ENCODE data around the gene FAM221B.

FAM221B gene

GRCh38 chr9:35847792-35848572, 19.4 kb upstream of the FAM221B start:
- DNase-seq (ENCODE audit: low read depth) = peak; percentile 24

DNA sequence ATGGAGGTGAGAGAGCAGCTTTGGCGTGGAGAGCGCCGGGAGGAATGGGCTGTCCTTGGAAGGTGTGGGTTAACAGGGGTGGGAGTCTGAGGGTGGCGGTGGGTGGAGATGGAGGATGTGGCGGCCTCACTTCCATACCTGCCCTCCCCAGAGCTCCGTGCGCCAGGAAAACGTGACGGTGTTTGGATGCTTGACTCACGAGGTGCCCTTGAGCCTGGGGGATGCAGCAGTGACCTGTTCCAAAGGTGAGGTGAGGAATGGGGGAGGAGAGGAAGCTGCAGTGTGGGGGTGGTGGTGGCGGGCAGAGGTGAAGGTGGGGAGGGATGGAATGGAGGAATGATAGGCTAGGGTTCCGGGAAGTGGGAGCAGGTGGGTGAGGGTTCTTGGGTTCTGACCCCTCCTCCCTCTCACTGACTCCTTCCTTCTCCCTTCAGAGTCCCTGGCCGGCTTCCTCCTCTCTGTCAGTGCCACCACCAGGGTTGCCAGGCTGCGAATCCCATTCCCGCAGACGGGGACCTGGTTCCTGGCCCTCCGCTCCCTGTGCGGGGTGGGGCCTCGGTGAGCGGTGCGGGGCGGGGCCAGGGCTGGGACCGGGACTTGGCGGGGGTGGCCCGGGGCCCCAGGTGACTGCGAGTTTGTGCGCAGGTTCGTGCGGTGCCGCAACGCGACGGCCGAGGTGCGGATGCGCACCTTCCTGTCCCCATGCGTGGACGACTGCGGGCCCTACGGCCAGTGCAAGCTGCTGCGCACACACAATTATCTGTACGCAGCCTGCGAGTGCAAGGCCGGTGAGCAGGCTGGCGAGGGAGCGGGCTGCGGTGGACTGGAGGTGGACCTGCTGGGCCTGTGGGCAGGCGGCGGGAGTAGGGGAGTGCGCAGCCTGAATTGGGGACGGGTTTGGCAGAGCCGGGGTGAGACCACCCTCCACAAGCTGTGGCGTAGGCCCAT, 17.6 kb upstream of the FAM221B start:
- DNase-seq (ENCODE audit: low read depth) = no peak

DNA sequence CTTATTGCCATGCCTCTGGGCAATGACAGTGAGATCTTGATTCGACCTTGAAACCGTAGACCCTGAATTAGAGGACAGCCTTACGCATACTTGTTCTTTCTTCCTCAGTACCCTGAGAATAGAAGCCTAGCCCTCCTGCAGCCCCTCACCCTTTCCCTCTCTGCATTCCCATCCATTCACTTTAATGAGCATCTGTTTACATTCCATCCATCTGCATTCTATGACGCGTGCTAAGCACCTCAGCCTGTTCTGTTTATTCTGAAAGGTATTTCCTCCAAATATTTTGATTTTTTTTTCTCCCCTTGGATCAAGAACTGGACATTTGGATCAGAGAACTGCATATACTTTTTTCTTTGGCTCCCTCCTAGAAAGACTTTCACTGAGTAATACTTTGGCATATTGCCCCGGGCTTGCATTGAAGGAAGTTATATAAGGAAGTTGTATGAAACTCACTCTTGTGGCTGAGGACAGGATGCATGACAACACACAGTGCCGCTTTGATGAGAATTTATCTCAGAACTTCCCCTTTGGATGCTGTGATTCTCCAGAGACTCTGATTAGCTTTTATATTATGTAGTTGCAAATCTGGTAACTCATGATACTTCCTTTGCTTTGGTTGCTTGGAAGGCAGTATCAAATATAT, 16.2 kb upstream of the FAM221B start:
- no peak for DNase-seq (ENCODE audit: low read depth)

GRCh38 chr9:35842795-35843194, 14.3 kb upstream of the FAM221B start:
- DNase-seq (ENCODE audit: low read depth) = no peak

- no peak for DNase-seq (ENCODE audit: low read depth)
Observed at GRCh38 chr9:35842020-35842745, 13.7 kb upstream of the FAM221B start.

DNA sequence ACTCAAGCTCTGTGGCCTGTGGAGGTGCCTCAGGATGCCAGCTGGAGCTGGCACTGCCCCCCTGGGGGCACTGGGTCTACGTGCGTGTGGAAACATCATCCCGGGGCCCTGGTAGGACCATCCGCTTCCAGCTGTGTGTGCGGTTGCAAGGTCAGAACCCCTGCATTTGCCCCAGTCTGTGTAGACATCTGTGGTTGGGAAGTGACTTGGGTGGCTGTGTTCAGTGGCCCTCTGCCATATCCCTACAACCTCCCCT, 13.0 kb upstream of the FAM221B start:
- no peak for DNase-seq (ENCODE audit: low read depth)

DNA sequence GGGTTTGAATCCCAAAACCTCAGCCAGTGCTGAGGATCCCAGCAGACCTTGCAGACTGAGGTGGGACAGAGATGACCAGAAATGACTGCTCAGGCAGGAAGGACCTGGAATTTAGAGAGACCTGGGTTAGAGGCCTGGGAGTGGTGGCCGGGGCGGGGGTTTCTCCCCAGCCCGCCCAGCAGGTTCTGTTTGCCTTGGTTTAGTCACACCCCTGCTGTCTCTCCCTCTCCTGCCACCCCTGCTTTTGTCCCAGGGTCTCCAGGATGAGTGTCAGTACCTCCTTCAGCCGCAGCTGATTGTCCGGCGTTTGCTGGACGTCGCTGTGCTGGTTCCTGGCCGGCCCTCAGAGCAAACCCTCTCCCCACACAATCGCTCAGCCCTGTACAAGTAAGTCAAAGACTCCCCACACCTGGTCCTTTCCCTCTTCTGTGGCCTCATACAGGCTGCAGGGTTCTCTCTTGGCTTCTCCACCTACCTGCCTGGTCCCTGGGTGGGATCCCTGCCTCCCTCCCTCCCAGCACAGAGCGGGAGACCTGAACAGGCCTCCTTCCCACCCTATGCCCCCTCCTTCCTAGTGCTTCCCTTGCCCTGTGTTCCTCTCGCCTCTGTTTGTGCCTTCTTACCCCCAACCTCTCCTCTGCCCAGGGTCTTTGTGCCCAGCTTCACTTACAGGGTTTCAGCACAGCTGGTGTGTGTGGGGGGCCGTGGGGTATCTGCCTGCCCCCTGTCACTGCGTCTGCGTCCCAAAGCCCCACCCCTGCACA, 12.5 kb upstream of the FAM221B start:
- no peak for DNase-seq (ENCODE audit: low read depth)

- DNase-seq (ENCODE audit: low read depth) = no peak
Observed at GRCh38 chr9:35839926-35840325, 11.4 kb upstream of the FAM221B start.

DNA sequence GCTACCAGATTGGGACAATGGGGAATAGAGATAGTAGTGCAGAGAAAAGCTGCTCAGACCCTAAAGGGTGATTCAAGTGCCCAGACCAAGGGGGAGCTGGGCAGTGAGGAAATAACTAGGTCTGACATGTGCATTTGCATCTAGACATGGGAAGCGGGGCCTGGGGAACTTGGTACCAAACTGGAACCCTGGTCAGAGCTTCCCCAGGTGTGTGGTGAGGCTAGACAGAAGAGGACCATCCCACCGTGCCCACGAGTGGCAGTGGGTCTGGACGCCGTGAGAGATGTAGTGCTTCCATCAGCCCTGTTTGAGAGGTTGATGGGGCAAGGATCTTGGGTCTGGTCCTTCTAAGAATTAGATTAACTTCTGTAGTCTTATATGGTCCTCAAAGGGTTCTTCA, 8.1 kb upstream of the FAM221B start:
- no peak for DNase-seq (ENCODE audit: low read depth)

GRCh38 chr9:35835766-35836165, 7.2 kb upstream of the FAM221B start:
- DNase-seq (ENCODE audit: low read depth) = no peak

DNA sequence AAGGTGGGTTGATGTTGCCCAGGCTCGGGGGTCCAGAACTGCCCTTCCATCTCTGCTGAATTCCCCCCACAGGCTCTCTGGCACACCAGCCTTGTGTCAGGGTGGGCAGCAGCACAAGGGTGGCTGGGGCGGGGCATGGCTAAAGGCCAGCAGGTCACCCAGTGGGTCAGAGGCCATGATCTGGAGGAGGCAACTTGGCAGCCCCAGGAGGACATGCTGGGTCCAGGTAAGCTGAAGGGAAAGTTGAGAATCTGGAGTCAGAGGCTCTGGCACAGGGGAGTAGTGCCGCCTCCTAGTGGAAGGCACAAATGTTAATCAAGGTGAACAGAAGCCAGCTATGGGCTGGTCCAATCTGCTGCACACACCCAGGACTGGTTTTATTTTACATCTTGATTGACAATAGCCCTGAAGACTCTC, 6.7 kb upstream of the FAM221B start:
- no peak for DNase-seq (ENCODE audit: low read depth)

DNA sequence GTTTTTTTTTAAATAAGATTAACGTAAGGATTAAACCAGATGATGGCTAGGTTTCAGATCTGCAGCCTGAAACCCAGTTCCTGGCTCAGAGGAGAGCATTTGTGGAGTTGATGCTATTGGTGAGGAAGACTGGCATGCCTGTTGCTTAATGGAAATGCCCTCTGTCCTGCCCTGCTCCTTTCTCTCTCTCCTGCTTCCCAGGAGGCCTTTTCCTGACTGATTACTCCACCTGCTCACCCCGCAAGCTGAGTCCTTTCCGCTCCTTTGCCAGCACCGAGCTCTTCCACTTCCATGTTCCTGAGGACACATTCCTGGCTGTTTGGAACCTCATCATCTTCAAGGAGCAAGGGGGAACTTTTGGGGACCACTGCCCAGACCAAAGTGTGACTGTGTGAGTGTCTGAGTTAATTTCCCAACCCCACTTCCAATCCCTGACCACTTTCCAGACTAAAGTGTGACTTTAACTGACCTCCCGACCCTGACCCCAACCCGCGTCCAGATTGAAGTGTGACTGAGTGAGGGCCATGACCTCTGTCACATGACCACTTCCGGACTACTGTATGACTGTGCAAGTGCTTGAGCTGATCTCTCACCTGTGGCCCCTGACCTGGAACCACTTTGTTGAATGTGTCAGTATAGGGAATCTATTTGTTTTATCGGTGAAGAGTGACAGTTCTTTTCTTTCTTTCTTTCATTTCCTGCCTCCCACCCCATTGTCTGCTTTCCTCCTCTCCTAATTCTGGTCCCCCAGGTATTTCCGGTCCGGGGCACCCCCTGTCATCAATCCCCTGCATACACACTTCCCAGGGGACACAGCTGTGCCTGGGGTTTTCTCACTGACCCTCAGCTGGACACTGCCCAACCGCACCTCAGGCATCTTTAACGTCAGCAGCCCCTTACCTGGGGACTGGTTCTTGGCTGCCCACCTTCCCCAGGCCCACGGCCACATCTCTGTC, 6.0 kb upstream of the FAM221B start:
- DNase-seq (ENCODE audit: low read depth) = no peak

DNA sequence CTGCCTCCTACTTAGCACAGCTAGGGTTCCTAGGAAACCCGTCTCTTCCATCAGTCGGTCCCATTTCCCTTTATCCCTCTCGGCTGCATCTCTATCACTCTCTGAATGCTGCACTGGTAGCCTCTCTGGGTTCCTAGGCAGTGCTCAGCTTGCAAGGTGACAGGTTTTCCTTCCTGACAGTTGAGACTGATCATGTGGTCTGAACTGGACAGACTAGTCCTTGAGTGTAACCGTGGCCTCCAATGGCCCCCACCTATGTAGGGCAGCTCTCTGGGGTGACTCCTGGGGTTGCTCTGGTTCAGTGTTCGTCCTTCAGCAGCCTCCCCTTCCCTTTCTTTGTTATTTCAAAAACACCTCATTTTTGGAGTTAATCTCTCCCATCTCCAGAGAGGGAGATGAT, 4.3 kb upstream of the FAM221B start:
- DNase-seq (ENCODE audit: low read depth) = no peak

DNA sequence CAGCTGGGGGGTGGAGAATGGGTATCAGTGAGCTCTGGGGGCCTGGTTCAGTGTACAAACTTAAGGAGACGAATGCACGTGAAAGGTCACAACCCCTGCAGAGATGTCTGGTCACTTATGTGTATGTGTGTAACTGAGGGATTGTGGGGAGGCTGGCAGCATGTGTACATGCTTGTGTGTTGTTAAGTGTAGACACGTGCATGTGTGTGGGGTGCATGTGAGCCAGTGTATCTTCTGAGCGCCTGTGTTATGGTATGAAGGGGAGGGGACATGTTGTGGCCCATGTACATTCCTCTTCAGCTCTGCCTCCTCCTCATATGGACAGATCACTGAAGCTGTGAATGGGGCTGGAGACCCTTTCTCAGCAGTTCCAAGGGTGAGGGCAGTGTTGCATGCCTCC, 2.5 kb upstream of the FAM221B start:
- DNase-seq (ENCODE audit: low read depth) = no peak

DNA sequence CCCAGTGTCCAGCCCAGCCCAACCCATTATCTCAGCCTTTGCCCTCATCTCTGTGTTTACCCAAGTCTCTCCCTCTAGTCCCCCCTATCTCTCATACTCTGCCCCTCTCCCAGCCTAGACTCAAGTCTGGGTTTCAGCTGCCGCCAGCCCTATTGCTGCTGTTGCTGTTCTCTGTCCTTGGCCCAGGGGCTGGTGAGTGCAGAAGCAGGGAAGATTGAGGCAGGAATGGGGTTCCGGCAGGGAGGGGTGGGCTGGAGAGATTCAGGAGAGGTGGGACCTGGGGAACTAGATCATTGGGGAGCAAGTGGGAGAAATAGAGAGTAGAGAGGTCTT, 1.2 kb upstream of the FAM221B start:
- no peak for DNase-seq (ENCODE audit: low read depth)

DNA sequence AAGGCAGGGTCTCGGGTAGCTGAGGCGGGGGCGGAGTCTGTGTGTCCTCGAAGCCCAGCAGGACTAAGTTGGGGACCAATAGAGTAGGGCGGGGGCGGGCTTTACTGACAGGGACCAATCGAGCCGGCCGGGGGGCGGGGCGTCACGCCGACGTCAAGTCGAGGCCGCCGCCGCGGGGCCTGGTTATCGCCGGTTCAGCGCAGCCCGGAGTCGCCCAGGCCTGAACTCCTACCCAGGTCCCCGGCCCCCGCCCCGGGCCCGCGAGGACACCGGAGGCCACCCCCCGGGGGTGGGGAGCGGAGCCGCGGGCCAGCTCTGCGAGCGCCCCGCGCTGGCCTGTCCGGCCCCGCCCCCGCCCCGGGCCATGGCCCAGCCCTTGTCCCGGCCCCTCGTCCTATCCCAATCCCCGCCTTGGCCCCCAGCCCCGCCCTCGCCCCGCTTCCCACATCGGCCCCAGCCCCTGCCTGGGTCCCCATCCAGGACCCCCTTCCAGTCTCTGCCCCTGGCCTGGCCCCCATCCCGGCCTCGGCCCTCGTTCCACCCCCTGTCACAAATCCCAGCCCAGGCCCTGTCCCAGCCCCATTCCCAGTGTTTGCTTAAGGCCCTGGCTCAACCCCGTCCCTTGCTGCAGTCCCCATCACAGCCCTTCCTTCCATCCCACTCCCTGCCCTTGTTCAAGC, 692 bp upstream of the FAM221B start, which contains the start of gene TMEM8B:
Gene TMEM8B, plus strand, starts transcription at position 145 of the 680 bp plus-strand sequence. Its CDS starts 220 bp downstream, at position 365.
- DNase-seq (ENCODE audit: low read depth) = peak; percentile 89

GRCh38 chr9:35827486-35827885, 1.0 kb downstream of the FAM221B start:
- no peak for DNase-seq (ENCODE audit: low read depth)

DNA sequence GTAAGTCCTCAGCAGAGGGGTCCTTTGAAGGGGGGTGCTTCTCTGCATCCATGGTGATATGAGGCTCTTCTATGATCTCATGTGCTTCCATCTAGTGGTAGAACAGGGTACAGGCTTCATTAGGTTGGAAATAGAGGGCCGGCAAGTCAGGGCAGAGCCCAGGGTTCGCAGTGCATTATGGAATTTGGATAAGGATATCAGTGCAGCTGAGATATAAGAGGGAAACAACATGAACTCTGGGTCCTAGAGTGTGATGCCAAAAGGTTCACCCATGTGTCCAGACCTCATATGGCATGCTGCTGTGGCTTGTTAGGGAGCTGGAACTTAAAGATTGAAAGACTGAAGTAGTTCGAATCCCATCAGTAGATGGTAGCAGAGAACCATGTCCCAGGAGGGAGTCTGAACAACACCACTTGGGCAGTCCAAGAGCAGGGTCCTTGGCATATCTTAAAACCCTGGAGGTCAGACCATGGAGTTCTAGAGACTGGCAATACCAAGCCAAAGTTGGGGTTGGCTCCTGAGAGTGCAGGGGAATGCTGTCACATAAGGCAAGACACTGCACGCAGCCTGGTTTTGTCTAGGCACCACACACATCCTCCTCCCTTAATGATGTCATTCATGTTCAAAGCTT, 2.3 kb downstream of the FAM221B start:
- peak; percentile 24 for DNase-seq (ENCODE audit: low read depth)

DNA sequence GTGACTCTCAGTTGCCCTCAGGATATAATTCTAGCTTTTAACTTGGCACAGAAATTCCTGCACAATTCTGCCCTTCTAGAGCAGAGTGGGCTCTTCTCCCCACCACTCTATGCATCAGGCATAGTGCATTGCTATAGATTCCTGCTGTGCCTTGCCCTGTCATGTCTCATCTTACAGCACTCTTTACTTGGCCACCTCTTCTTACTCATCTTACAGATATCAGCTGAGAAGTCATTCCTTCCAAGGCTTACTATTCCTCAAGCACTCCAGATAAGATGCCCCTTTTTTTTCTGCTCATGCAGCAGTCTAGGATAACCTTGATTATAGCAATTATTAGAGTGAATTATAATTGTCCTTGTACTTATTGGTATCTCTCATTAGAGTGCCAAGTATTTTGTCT, 5.6 kb downstream of the FAM221B start:
- DNase-seq (ENCODE audit: low read depth) = no peak

All from activated T-cell treated with anti-CD3 and anti-CD28 coated beads for 24 hours (primary cell).